Measurements from ENCODE around the gene SNUPN. TPM values are rescaled to one million over a fixed set of nuclear protein-coding genes. Genes with fewer than 3 reads are reported as not detected.

Gene SNUPN
- total RNA-seq, 1 experiment from 2014 or later, result 27.9 TPM

GRCh38 chr15:75639709-75640482, 14.4 kb upstream of the SNUPN start, which contains the start of gene IMP3 (continued):
- TF ChIP-seq, protein P1, sequence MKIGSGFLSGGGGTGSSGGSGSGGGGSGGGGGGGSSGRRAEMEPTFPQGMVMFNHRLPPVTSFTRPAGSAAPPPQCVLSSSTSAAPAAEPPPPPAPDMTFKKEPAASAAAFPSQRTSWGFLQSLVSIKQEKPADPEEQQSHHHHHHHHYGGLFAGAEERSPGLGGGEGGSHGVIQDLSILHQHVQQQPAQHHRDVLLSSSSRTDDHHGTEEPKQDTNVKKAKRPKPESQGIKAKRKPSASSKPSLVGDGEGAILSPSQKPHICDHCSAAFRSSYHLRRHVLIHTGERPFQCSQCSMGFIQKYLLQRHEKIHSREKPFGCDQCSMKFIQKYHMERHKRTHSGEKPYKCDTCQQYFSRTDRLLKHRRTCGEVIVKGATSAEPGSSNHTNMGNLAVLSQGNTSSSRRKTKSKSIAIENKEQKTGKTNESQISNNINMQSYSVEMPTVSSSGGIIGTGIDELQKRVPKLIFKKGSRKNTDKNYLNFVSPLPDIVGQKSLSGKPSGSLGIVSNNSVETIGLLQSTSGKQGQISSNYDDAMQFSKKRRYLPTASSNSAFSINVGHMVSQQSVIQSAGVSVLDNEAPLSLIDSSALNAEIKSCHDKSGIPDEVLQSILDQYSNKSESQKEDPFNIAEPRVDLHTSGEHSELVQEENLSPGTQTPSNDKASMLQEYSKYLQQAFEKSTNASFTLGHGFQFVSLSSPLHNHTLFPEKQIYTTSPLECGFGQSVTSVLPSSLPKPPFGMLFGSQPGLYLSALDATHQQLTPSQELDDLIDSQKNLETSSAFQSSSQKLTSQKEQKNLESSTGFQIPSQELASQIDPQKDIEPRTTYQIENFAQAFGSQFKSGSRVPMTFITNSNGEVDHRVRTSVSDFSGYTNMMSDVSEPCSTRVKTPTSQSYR (CRISPR knock-in tag; IDR thresholded peaks at IDR 0.05), result no peak
- TF ChIP-seq ZNF396 (CRISPR knock-in tag; IDR thresholded peaks at IDR 0.05; ENCODE audit: borderline replicate concordance) (no peak), JUN (CRISPR knock-in tag; IDR thresholded peaks at IDR 0.05) (no peak), NR3C1 (CRISPR knock-in tag; conservative IDR thresholded peaks at IDR 0.05; ENCODE audit: low read depth) (no peak), E2F4 (CRISPR knock-in tag; IDR thresholded peaks at IDR 0.05; ENCODE audit: borderline replicate concordance, low read depth) (peak; percentile 60), ZNF425 (CRISPR knock-in tag; conservative IDR thresholded peaks at IDR 0.05) (no peak), MAX (CRISPR knock-in tag; IDR thresholded peaks at IDR 0.05) (peak; percentile 95), NFYB (CRISPR knock-in tag; conservative IDR thresholded peaks at IDR 0.05; ENCODE audit: low read depth) (peak; percentile 93), FOXJ3 (CRISPR knock-in tag; IDR thresholded peaks at IDR 0.05; ENCODE audit: borderline replicate concordance) (no peak), ZNF263 (CRISPR knock-in tag; IDR thresholded peaks at IDR 0.05; ENCODE audit: low read depth) (peak; percentile 42; the same call in 1 of the 2 replicates), ZNF232 (CRISPR knock-in tag; IDR thresholded peaks at IDR 0.05) (peak; percentile 78; the same call in 1 of the 2 replicates), RELA (CRISPR knock-in tag; IDR thresholded peaks at IDR 0.05; ENCODE audit: borderline replicate concordance) (no peak), ZBTB21 (CRISPR knock-in tag; IDR thresholded peaks at IDR 0.05; ENCODE audit: borderline replicate concordance) (peak; percentile 92), GRHL2 (CRISPR knock-in tag; IDR thresholded peaks at IDR 0.05; ENCODE audit: insufficient replicate concordance, severe bottlenecking) (no peak), ELF4 (CRISPR knock-in tag; IDR thresholded peaks at IDR 0.05; ENCODE audit: low read depth) (no peak), CBFB (CRISPR knock-in tag; IDR thresholded peaks at IDR 0.05; ENCODE audit: low read depth) (no peak), EMX1 (CRISPR knock-in tag; IDR thresholded peaks at IDR 0.05) (no peak), ZNF423 (CRISPR knock-in tag; IDR thresholded peaks at IDR 0.05) (no peak), RORB (CRISPR knock-in tag; IDR thresholded peaks at IDR 0.05) (no peak)
- TF ChIP-seq, protein P2, sequence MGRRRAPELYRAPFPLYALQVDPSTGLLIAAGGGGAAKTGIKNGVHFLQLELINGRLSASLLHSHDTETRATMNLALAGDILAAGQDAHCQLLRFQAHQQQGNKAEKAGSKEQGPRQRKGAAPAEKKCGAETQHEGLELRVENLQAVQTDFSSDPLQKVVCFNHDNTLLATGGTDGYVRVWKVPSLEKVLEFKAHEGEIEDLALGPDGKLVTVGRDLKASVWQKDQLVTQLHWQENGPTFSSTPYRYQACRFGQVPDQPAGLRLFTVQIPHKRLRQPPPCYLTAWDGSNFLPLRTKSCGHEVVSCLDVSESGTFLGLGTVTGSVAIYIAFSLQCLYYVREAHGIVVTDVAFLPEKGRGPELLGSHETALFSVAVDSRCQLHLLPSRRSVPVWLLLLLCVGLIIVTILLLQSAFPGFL (CRISPR knock-in tag; IDR thresholded peaks at IDR 0.05; ENCODE audit: borderline replicate concordance), result no peak; the same call in 1 of the 2 replicates
- TF ChIP-seq, protein P3, sequence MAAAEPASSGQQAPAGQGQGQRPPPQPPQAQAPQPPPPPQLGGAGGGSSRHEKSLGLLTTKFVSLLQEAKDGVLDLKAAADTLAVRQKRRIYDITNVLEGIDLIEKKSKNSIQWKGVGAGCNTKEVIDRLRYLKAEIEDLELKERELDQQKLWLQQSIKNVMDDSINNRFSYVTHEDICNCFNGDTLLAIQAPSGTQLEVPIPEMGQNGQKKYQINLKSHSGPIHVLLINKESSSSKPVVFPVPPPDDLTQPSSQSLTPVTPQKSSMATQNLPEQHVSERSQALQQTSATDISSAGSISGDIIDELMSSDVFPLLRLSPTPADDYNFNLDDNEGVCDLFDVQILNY (CRISPR knock-in tag; IDR thresholded peaks at IDR 0.05), result peak; percentile 78
- TF ChIP-seq, protein P4, sequence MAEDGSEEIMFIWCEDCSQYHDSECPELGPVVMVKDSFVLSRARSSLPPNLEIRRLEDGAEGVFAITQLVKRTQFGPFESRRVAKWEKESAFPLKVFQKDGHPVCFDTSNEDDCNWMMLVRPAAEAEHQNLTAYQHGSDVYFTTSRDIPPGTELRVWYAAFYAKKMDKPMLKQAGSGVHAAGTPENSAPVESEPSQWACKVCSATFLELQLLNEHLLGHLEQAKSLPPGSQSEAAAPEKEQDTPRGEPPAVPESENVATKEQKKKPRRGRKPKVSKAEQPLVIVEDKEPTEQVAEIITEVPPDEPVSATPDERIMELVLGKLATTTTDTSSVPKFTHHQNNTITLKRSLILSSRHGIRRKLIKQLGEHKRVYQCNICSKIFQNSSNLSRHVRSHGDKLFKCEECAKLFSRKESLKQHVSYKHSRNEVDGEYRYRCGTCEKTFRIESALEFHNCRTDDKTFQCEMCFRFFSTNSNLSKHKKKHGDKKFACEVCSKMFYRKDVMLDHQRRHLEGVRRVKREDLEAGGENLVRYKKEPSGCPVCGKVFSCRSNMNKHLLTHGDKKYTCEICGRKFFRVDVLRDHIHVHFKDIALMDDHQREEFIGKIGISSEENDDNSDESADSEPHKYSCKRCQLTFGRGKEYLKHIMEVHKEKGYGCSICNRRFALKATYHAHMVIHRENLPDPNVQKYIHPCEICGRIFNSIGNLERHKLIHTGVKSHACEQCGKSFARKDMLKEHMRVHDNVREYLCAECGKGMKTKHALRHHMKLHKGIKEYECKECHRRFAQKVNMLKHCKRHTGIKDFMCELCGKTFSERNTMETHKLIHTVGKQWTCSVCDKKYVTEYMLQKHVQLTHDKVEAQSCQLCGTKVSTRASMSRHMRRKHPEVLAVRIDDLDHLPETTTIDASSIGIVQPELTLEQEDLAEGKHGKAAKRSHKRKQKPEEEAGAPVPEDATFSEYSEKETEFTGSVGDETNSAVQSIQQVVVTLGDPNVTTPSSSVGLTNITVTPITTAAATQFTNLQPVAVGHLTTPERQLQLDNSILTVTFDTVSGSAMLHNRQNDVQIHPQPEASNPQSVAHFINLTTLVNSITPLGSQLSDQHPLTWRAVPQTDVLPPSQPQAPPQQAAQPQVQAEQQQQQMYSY (CRISPR knock-in tag; IDR thresholded peaks at IDR 0.05), result peak; percentile 36; the same call in 1 of the 2 replicates
- TF ChIP-seq, protein P5, sequence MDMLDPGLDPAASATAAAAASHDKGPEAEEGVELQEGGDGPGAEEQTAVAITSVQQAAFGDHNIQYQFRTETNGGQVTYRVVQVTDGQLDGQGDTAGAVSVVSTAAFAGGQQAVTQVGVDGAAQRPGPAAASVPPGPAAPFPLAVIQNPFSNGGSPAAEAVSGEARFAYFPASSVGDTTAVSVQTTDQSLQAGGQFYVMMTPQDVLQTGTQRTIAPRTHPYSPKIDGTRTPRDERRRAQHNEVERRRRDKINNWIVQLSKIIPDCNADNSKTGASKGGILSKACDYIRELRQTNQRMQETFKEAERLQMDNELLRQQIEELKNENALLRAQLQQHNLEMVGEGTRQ (CRISPR knock-in tag; IDR thresholded peaks at IDR 0.05), result peak; percentile 70

All from WTC11 (cell line).